ENCODE data around the gene COX10. TPM values are rescaled to one million over a fixed set of nuclear protein-coding genes. Genes with fewer than 3 reads are reported as not detected.
"Not testable (repeated sequence)": the region's sequence is repeated elsewhere in the genome, so short reads cannot be mapped to it uniquely, and the experiment has no call there.

COX10 gene
- total RNA-seq, 1 donor = 15.5 TPM

GRCh38 chr17:14158707-14159106 lies 89.4 kb downstream of the COX10 start:
- no peak overlapping the region for H3K4me3 ChIP-seq (ENCODE audit: low read depth, low read length)
- DNase-seq (ENCODE audit: low read depth) = no peak
- TF ChIP-seq CTCF (IDR thresholded peaks at IDR 0.05; ENCODE audit: insufficient read depth, low read depth, low read length) = no peak

GRCh38 chr17:14161419-14161818 lies 92.1 kb downstream of the COX10 start:
- H3K4me3 ChIP-seq (ENCODE audit: low read depth, low read length) = no peak overlapping the region
- TF ChIP-seq CTCF (IDR thresholded peaks at IDR 0.05; ENCODE audit: insufficient read depth, low read depth, low read length) = no peak
- DNase-seq (ENCODE audit: low read depth) = no peak

- no peak overlapping the region for H3K4me3 ChIP-seq (ENCODE audit: low read depth, low read length)
- peak; percentile 77 for DNase-seq (ENCODE audit: low read depth)
- no peak for TF ChIP-seq CTCF (IDR thresholded peaks at IDR 0.05; ENCODE audit: insufficient read depth, low read depth, low read length)
Measured at GRCh38 chr17:14165616-14166015, 96.3 kb downstream of the COX10 start.

GRCh38 chr17:14167831-14168230 lies 98.5 kb downstream of the COX10 start:
- not testable (repeated sequence) for H3K4me3 ChIP-seq (ENCODE audit: low read depth, low read length); DNase-seq (ENCODE audit: low read depth)

- DNase-seq (ENCODE audit: low read depth) = no peak
- no peak for TF ChIP-seq CTCF (IDR thresholded peaks at IDR 0.05; ENCODE audit: insufficient read depth, low read depth, low read length)
- no peak overlapping the region for H3K4me3 ChIP-seq (ENCODE audit: low read depth, low read length)
Measured at GRCh38 chr17:14168582-14168981, 99.3 kb downstream of the COX10 start.

- no peak overlapping the region for H3K4me3 ChIP-seq (ENCODE audit: low read depth, low read length)
- TF ChIP-seq CTCF (IDR thresholded peaks at IDR 0.05; ENCODE audit: insufficient read depth, low read depth, low read length) = no peak
- no peak for DNase-seq (ENCODE audit: low read depth)
Measured at GRCh38 chr17:14169287-14169686, 100.0 kb downstream of the COX10 start.

- TF ChIP-seq CTCF (IDR thresholded peaks at IDR 0.05; ENCODE audit: insufficient read depth, low read depth, low read length) = no peak
- H3K4me3 ChIP-seq (ENCODE audit: low read depth, low read length) = no peak overlapping the region
- DNase-seq (ENCODE audit: low read depth) = no peak
Measured at GRCh38 chr17:14169901-14170300, 100.6 kb downstream of the COX10 start.

GRCh38 chr17:14176989-14177388 lies 107.7 kb downstream of the COX10 start:
- DNase-seq (ENCODE audit: low read depth); H3K4me3 ChIP-seq (ENCODE audit: low read depth, low read length): not testable (repeated sequence)

- not testable (repeated sequence) for H3K4me3 ChIP-seq (ENCODE audit: low read depth, low read length); DNase-seq (ENCODE audit: low read depth)
Measured at GRCh38 chr17:14177801-14178200, 108.5 kb downstream of the COX10 start.

- not testable (repeated sequence) for DNase-seq (ENCODE audit: low read depth); H3K4me3 ChIP-seq (ENCODE audit: low read depth, low read length)
Measured at GRCh38 chr17:14179951-14180350, 110.6 kb downstream of the COX10 start.

- H3K4me3 ChIP-seq (ENCODE audit: low read depth, low read length); DNase-seq (ENCODE audit: low read depth): not testable (repeated sequence)
Measured at GRCh38 chr17:14182084-14182483, 112.8 kb downstream of the COX10 start.

GRCh38 chr17:14184536-14184935 lies 115.2 kb downstream of the COX10 start:
- not testable (repeated sequence) for H3K4me3 ChIP-seq (ENCODE audit: low read depth, low read length); DNase-seq (ENCODE audit: low read depth)
